Right atrium auricular region (tissue), 2 donors: ENCODE results near the gene ARHGAP6. TPM values are rescaled to one million over a fixed set of nuclear protein-coding genes. Genes with fewer than 3 reads are reported as not detected.

Experiments used
- DNase-seq: peaks from one replicate; pipeline ENCODE4 v3.0.0-alpha.2; 2019; ENCODE audit warnings: low spot score
- H3K27ac ChIP-seq, 2 donors: fragments of 200-600 bp; sonication (generic); 1 replicate in 1 of 2; 2 replicates in 1 of 2; pipeline ENCODE4 v1.5.1; 2016 to 2019
- H3K27me3 ChIP-seq, 2 donors: fragments of 200-600 bp; sonication (generic); one replicate each; pipeline versions ENCODE4 v1.5.1 to v1.6.0; 2017 to 2019
- H3K36me3 ChIP-seq: fragments of 200-600 bp; sonication (generic); one replicate; pipeline ENCODE4 v1.5.1; 2016
- H3K4me1 ChIP-seq, 2 donors: fragments of 200-600 bp; sonication (generic); one replicate each; pipeline versions ENCODE4 v1.5.1 to v1.6.0; 2017 to 2019
- H3K4me3 ChIP-seq, 2 donors: fragments of 200-600 bp; sonication (generic); 1 replicate in 1 of 2; 2 replicates in 1 of 2; pipeline ENCODE4 v1.5.1; 2017 to 2019; ENCODE audit warnings: mild to moderate bottlenecking in 1 of 2, moderate library complexity in 1 of 2
- H3K9me3 ChIP-seq, 2 donors: fragments of 200-600 bp; sonication (generic); one replicate each; pipeline ENCODE4 v1.5.1; 2019
- total RNA-seq, 2 donors: library from RNA; depleted of rRNA; stranded (reverse); fragments of >200 nt; gene quantifications; one replicate each; pipeline ENCODE4 v1.1.0, GENCODE V29; 2016
- TF ChIP-seq, protein P1 (sequence below), 2 donors: fragments of 200-600 bp; sonication (generic); IDR thresholded peaks; one replicate each; pipeline ENCODE4 v1.5.1; 2019; ENCODE audit warnings: antibody characterized with exemption in 2 of 2

Gene ARHGAP6
- total RNA-seq, 2 donors from 2014 or later: 5.1 to 9.4 TPM

DNA sequence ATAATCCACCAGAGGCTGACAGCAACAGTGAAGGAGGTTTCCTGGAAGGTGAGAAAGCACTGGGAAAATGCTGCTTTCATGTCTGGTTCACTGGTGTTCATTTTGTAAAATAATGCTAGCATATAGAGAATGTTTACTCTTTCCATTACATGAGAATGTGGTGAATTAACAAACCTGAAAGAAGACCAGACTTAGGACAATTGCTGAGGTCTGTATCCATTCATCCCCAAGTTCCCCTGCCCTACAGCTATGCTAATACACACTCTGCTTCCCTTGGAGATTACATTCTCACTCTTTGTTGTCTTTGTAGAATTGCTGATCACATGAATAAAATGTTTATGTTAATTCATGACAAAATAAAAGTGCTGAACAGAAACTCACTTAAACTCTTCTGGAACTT is 99.5 kb downstream of the ARHGAP6 start:
- TF ChIP-seq, protein P1, sequence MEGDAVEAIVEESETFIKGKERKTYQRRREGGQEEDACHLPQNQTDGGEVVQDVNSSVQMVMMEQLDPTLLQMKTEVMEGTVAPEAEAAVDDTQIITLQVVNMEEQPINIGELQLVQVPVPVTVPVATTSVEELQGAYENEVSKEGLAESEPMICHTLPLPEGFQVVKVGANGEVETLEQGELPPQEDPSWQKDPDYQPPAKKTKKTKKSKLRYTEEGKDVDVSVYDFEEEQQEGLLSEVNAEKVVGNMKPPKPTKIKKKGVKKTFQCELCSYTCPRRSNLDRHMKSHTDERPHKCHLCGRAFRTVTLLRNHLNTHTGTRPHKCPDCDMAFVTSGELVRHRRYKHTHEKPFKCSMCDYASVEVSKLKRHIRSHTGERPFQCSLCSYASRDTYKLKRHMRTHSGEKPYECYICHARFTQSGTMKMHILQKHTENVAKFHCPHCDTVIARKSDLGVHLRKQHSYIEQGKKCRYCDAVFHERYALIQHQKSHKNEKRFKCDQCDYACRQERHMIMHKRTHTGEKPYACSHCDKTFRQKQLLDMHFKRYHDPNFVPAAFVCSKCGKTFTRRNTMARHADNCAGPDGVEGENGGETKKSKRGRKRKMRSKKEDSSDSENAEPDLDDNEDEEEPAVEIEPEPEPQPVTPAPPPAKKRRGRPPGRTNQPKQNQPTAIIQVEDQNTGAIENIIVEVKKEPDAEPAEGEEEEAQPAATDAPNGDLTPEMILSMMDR (IDR thresholded peaks at IDR 0.05): no peak
- Histone ChIP-seq H3K9me3 (no peaks in the 10 kb centered on the region), H3K27ac (no peak overlapping the region), H3K4me3 (no peak overlapping the region), H3K27me3 (no peaks in the 10 kb centered on the region), H3K4me1 (no peaks in the 10 kb centered on the region), H3K36me3 (no peaks in the 10 kb centered on the region)
- no peak for DNase-seq

DNA sequence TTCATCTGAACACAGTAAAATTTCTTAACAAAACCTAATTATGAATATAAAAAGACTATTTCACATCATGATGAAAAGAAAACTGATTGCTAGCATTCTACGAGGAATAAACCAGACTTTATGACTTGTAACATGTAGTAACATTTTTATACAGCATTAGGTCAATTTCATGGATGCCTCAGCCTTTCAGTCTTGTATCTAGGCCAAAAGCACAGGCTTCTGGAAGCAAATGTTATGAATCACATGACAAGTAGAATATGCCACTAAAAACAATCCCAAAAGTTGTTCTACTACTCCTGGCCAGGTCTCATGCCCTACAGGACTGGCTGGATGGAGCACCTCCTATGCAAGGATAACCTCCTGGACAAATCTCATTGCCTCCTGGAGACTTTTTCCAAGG is 101.2 kb downstream of the ARHGAP6 start:
- TF ChIP-seq, protein P1 (IDR thresholded peaks at IDR 0.05): no peak

DNA sequence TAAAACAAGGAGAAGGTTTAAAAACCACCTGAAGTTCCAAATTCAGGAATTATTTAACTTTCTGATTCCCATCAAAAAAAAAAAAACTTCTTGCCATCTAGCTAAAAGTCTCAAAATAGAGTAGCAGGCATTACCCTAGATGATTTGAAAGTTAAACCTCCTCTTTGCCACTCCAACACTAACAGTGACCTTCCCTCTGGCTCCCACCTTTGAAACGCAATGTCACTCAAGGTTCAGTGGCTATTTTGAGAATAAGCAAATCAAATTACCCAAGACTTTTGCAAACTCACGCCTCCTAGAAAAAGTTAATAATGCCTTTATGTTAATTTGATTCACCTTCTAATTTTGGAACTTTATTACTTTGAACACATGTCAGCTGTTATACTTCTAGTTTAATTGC is 103.2 kb downstream of the ARHGAP6 start:
- TF ChIP-seq, protein P1 (IDR thresholded peaks at IDR 0.05): no peak
- no peaks in the 10 kb centered on the region for H3K36me3 ChIP-seq
- H3K9me3 ChIP-seq: no peaks in the 10 kb centered on the region
- H3K27ac ChIP-seq: no peak overlapping the region
- no peak overlapping the region for H3K4me3 ChIP-seq
- no peak for DNase-seq
- no peaks in the 10 kb centered on the region for H3K4me1 ChIP-seq
- H3K27me3 ChIP-seq: no peaks in the 10 kb centered on the region

More for the DNA sequence above, 101.2 kb downstream of the ARHGAP6 start:
- DNase-seq: no peak
- no peaks in the 10 kb centered on the region for H3K27me3 ChIP-seq
- no peaks in the 10 kb centered on the region for H3K36me3 ChIP-seq
- no peaks in the 10 kb centered on the region for H3K4me1 ChIP-seq
- H3K9me3 ChIP-seq: no peaks in the 10 kb centered on the region
- H3K27ac ChIP-seq: no peak overlapping the region
- no peak overlapping the region for H3K4me3 ChIP-seq

DNA sequence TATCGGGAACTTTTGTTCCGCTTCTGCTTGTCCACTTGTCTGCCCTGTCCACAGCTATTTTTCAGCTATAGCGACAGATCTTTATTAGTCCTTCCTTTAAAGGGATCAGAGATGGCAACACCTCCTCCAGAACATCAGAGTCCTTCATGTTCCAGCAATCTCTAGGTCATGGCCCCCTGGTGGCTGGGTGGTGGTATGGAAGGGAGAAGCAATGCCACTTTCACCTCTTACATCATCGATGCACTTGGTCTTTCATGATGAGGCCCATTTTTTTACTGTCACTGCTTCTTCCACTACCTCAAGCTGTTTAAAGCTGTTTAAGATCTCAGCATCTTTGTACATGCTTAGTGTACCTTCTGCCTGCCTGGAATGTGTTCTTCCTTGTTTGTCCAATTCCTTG is 106.7 kb downstream of the ARHGAP6 start:
- DNase-seq: no peak
- H3K27ac ChIP-seq: no peak overlapping the region
- no peaks in the 10 kb centered on the region for H3K4me1 ChIP-seq
- no peaks in the 10 kb centered on the region for H3K9me3 ChIP-seq
- H3K4me3 ChIP-seq: no peak overlapping the region
- TF ChIP-seq, protein P1 (IDR thresholded peaks at IDR 0.05): no peak
- no peaks in the 10 kb centered on the region for H3K36me3 ChIP-seq
- no peaks in the 10 kb centered on the region for H3K27me3 ChIP-seq

DNA sequence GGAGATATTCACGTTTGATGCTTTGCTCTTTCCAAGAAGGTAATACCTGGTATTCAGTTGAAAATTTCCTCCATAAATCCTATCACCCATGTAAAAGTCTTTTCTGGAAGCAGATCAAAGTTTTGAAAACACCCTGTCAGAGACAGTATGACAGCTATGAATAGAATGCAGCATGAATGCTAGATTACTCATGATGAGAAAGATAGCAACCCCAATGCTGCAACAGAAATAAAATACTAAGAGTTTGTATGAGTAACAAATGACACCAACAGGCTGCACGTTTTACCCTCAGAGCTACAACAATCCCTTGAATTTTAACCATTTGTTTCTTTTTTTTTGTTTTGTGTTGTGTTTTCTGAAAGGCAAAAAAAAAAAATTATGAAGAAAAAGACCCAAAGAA is 108.6 kb downstream of the ARHGAP6 start:
- H3K36me3 ChIP-seq: no peaks in the 10 kb centered on the region
- DNase-seq: no peak
- no peaks in the 10 kb centered on the region for H3K9me3 ChIP-seq
- no peak overlapping the region for H3K27ac ChIP-seq
- H3K4me3 ChIP-seq: no peak overlapping the region
- H3K27me3 ChIP-seq: no peaks in the 10 kb centered on the region
- TF ChIP-seq, protein P1 (IDR thresholded peaks at IDR 0.05): no peak
- no peaks in the 10 kb centered on the region for H3K4me1 ChIP-seq

DNA sequence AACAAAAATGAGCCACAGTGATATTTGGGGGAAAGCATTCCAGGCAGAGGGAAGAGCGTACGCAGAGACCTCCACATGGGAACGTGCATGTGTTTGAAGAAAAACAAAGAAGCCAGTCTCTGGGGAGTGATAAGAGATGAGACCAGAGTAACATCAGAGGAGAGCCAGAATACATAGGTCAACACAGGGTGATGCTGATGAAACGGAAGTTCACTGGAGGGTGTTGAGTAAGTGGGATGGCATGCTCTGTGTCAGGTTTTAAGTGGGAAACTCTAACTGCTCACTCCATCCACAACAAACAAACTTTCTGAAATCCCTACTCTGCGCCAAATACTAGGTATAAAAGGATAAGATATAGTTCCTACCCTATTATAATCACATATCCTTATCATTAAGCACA is 110.0 kb downstream of the ARHGAP6 start:
- no peak for DNase-seq
- Histone ChIP-seq H3K9me3 (no peaks in the 10 kb centered on the region), H3K36me3 (no peaks in the 10 kb centered on the region), H3K4me1 (no peaks in the 10 kb centered on the region), H3K4me3 (no peak overlapping the region), H3K27me3 (no peaks in the 10 kb centered on the region), H3K27ac (no peak overlapping the region)
- TF ChIP-seq, protein P1 (IDR thresholded peaks at IDR 0.05): no peak
